HG02678 (cell line): Measurements from ENCODE around the gene PSMD1.

ENCODE experiments used
- ATAC-seq: cut with Tn5 transposase; IDR thresholded peaks from one replicate; pipeline ENCODE4 v1.9.1; 2021; ENCODE audit warnings: mild to moderate bottlenecking, moderate library complexity; ENCODE audit not compliant: unreplicated experiment

The PSMD1 gene

DNA sequence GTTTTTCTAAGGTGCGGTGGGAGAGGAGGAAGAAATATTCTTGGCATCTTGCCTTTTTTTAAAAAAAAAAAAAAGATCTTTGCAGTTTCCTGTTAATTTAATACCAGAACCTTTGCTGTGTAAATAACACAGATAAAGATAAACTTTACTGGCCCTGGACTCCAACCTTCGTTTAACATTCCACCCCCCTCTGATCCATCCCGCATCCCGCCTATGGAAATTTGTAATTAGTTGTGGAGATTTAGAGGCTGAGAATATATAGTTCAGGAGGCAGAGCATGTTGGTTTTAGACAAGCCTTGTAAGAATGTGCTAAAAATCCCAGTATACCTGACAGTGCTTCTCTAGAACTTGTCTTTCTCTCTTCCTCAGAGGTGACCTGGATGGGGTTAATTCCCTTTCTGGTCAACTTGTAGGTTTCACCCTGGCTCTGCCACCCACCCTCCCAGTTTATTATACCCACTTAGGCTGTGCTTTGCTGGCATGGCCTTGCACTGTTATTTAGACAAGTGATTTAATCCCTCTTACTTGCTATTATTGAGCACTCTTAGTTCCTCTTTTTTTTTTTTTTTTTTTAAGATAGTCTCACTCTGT is 22.3 kb upstream of the PSMD1 start:
- ATAC-seq: no peak

DNA sequence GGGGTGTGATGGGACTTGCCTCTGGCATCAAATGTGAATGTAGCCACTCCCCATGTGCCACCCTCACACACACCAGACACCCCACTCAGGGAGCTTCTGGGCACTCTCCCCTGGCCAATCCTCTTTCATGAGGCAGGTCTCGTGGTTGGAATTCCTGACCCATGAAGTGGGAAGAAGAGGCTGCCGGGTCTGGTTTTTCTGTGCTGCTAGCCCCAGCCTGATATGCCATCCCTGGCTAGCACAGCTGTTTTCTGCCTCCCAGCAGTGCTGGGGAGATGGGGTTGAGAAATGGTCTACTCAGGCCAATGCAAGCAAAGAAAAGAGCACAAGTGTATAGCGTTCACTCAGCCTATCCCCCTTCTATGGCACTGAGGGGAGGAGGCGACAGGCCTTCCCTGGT is 20.5 kb upstream of the PSMD1 start:
- ATAC-seq: no peak

DNA sequence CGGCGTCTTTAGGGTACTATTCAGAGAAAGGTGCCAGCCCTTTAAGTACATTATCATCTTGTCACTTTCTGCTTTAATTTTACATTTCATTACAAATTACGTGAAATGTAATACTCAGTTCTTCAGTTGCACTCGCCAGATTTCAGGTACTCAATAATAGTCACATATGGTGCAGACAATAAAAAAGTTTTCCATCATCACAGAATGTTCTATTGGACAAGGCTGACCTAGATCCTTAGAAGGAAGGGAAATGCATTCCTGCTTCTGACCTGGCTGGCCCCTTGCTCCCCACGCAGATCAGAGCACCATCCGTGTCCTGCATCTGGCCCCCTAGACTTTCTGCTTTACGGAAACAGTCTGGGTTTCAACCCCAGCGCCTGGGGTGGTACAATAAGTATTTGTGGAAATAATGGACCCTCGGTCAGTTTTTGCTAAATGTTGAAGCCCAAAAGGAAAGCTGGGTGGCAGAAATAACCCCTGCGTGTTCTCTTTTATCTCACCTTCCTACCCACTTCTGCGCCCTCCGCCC is 20.0 kb upstream of the PSMD1 start:
- ATAC-seq: no peak

DNA sequence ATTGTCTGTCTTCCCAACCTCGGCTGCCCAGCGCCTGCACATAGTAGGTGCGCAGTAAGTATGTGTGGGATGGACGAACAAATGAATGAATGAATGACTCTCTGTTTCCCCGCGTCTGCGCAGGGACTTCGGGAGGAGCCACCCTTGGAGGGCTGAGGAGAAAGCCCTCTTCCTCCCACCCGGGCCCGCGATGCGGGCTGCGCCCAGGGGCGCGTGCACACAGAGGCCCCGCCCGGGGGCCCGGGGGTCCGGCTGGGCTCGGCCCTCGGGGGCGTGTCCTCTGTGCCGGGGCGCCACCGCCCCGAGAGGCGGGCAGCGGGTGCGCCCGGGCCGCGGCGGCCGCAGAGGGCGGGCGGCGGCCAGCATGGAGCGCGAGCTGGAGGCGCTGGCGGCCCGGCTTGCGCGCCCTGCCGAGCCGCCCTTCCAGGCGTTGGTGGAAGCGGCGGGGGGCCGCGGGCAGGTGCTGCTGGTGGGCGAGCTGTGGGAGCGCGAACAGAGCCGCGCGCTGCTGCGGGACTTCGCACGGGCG is 19.4 kb upstream of the PSMD1 start, which contains the start of gene C2orf72:
C2orf72 (plus strand) TSS at position 322 of the 529 bp plus-strand sequence; CDS start at position 365, 43 bp downstream.
- ATAC-seq: no peak

DNA sequence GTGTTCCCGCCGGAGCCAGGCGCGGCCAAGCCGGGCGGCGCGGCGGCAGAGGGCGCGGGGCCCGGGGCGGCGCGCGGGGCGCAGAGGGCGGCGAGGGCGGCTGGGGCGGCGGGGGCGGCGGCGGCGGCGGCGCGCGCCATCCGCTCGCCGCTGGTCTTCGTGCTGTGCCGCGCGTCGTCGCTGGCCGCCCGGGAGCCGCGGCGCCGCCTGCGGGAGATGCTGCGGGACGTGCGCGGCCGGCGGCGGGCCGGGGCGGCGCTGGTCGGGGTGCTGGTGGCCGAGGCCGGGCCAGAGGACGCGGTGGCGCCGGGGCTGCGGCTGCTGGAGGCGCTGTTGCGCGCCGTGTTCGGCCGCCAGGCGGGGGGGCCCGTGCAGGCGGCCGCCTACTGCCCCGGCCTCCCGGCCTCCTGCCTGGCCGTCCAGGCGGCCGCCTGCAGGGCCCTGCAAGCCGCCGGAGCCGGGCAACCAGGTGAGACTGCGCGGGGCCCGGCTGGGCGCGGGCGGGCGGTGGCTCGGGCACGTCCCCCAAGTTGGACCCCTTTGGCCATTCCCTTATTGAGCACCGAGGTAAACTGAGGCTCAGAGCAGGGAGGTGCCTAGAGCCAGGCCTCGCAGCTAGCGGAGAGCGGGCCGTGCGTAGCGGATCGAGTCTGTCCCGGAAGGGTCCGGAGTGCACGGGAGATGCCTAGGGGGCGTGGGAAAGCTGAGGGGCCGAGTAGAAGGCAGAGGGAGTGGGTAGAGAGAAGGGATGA is 18.8 kb upstream of the PSMD1 start:
- no peak for ATAC-seq

DNA sequence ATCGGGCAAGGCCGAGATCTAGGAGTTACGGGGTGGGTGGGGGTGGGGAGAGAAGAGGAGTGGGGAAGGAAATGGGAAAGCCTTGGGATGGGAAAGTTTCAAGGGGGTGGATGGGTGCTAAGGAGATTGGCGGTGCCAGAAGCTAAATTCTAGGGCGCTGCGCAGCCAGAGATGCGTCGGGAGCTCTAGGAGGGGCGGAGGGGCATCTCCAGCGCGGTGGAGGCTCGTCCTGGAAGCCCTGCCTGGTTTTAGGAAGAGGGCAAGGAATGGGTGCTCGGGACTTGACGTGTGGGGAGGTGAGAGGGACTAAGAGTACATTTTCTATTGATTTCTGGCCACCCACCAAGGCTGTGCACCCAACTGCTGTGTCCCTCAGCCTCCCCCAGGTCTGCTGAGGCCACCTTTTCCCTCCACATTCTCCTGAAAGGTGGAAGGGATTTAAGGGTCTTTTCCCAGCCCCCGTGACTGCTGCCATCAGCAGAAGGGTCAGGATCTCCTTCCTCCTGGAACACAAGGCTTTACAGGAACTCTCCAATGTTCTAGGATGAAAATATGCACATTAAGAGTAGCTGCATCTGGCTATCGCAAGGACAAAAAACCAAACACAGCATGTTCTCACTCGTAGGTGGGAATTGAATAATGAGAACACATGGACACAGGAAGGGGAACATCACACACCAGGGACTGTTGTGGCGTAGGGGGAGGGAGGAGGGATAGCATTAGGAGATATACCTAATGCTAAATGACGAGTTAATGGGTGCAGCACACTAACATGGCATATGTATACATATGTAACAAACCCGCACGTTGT is 18.0 kb upstream of the PSMD1 start:
- ATAC-seq: no peak

DNA sequence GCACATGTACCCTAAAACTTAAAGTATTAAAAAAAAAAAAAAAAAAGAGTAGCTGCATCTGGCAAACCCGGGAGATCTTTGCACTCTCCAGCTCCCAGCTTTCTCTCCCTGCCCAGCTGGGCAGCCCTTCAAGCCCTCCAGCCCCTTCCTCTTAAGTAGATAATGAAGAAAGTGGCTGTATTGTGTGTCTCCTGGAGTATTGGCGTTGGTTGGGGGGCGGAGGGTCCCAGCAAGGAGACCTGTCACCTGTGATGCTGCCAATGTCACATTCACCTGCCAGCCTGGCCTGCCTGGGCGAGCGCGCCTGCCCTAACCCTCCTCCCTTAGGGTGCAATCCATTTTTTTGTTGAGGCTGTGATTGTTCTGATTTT is 17.4 kb upstream of the PSMD1 start:
- no peak for ATAC-seq

DNA sequence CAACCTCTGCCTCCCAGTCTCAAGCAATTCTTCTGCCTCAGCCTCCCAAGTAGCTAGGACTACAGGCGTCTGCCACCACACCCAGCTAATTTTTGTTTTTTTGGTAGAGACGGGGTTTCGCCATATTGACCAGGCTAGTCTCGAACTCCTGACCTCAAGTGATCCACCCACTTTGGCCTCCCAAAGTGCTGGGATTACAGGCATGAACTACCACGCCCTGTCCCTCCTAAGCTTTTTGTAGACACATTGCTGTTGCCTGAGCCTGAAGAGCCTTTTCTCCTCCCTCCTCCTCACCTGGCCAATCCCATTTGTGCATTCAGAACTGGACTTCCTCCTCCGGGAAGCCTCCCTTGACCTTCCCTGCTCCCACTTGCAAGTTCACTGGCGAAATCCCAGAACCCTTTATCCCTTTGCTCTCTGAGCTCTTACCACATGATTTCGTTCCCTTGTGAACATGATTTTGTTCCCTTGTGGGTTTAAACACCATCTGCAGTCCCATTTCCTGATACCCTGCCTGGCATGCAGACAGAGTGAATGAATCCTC is 16.8 kb upstream of the PSMD1 start:
- ATAC-seq: no peak

DNA sequence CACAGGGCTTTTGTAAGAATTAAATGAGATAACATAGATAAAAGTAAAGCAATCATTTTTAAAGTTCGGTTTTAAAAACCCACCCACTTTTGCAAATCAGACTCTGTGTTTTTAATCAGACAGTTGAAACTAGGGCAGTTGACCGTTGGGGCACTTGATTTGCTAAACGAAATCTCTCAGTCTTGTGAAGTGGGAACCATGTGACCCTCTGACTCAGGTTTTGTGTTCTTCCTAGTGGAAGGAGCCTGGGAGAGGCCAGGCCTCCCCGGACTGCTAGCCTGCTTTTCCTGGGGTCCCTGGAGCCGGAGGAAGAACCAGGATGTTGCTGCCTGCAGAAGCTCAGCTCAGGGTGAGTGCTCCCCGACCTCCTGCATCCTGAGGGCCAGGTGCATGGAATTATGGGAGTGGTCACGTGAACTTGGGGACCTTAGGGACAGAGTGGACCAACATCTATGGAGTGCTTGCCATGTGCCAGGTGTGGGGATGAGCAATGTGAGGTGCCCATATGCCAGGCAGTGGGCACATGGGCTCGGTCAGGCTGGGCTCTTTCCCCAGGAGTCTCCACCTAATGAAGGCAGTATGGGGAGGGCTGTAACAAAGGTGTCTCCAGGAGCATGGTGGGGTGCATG is 15.5 kb upstream of the PSMD1 start:
- no peak for ATAC-seq

DNA sequence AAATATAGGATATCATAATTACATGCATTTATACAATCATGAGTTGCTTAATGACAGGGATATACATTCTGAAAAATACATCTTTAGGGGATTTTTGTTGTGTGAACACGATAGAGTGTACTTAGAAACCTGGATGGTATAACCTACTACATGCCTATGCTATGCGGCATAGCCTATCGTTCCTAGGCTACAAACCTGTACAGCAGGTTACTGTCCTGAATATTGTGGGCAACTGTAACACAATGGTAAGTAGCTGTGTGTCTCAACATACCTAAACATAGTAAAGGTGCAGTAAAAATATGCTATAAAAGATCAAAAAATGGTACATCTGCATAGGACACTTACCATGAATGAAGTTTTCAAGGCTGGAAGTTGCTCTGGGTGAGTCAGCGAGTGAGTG is 12.9 kb upstream of the PSMD1 start:
- ATAC-seq: no peak

DNA sequence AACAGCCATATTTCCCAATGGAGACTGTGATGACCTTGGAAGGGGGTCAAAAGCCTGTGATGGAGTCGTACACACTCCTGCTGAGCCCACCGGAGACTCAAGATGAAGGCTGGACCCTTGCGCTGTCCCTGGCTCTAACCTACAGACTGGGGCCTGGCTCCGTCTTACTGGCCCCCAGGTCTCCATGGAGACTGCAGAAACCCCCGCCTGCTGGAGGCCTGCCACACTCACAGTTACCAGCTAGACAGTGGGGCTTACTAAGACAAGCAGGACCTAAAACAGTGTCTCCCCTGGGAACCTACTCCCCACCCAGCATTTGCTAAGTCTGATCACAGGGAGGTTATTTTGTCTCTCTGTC is 9.8 kb upstream of the PSMD1 start:
- no peak for ATAC-seq

DNA sequence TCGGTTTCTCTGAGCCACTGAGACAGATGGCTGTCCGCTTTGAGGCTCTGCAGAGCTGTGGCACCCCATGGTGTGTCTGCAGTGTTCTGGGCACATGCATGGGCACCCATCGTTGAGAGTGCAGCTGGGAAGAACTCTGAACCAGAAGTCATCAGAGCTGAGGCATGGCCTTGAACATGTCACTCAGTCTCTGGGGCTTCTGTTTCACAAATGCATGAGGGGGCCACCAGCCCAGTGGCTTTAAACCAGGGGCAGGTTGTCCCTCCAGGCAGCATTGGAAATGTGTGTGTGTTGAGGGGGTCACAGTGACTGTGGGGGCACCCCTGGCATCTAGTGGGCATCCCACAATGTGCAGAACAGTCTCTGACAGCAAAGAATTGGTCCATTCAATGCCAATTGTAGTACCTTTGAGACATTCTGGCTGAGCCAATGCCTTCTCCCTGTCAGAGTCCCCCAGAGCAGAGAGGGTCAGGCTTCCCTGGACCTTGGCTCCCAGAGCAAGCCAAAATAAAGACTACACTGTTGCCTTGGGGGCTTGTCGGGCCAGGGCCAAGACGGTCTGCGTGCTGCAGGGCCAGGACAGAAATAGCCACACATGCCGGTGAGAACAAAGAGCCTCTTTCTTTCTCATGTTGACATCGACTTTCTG is 9.3 kb upstream of the PSMD1 start:
- ATAC-seq: no peak

DNA sequence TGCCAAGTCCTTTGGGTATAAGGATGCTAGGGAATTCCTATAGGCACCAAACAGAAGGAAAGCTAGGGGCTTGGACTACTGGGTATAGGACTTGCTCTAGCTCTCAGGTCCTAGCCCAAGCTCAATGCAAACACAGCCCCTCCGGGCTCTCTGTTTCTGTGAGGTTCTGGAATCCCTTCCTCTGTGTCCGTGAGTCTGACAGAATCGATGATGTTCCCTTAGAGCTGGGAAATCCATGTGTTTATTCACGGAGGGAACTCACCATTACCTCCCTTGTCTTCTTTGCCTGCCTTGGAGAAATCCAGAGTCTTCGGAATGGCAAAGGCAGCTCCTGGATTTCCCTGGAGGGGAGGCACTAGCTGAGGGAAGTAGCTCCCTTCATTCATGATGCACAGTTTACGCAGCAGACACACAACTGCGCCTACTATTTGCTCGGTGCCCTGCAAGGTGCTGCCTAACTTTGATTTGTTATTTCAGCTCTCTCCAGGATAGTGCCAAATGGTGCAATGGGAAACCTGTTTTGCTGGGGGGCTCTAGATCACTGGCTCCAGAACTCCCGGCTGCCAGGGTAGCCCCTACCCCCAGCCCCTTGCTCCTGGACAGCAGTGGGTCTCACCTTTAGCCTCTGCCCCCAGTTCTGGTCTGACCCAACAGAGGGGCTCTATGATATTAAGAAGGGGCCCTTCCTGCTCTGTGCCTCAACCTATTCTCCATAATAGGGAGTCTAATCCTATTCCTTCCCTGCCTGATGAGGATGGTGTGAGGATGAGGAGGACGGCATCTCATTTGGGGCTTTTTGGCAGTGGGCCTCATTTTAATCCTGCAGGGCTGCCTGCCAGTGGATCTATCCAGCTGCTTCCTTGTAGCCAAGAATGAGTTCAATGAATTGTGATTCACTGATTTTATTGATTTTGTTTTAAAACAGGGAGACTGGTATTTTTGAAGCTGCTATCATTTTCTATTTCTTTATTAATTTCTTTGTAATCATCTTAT is 8.4 kb upstream of the PSMD1 start:
- no peak for ATAC-seq

DNA sequence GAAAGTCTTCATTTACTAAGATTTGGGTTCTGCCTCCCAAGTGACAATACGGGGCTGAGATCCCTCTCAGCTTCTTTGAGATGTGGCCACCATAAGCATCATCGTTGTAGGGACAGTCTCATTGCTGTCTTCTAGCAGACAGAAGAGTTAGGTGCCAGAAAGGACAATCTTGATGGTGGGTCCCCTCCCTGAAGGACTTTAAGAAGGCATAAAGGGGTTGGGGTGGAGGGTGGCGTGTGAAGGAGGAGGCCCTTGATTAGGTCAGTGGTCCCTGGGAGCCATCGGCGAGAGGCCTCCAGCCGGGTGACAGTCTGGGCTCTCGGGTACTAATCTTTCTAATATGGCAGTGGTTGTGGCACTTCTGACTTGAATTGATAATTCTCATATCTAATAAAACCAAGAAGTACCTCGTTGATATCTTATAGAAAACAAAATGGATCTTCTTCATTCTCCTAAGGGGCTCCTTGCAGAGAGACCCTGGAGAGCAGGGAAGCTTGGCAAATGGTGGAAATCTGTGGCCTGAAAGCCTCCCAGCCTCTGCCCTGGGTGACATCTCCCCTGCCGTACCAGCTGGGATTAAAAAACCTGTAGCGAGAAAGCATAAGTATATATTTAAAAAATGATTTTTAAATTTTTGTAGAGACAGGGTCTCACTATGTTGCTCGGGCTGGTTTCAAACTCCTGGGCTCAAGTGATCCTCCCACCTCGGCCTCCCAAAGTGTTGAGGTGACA is 7.2 kb upstream of the PSMD1 start:
- ATAC-seq: no peak

DNA sequence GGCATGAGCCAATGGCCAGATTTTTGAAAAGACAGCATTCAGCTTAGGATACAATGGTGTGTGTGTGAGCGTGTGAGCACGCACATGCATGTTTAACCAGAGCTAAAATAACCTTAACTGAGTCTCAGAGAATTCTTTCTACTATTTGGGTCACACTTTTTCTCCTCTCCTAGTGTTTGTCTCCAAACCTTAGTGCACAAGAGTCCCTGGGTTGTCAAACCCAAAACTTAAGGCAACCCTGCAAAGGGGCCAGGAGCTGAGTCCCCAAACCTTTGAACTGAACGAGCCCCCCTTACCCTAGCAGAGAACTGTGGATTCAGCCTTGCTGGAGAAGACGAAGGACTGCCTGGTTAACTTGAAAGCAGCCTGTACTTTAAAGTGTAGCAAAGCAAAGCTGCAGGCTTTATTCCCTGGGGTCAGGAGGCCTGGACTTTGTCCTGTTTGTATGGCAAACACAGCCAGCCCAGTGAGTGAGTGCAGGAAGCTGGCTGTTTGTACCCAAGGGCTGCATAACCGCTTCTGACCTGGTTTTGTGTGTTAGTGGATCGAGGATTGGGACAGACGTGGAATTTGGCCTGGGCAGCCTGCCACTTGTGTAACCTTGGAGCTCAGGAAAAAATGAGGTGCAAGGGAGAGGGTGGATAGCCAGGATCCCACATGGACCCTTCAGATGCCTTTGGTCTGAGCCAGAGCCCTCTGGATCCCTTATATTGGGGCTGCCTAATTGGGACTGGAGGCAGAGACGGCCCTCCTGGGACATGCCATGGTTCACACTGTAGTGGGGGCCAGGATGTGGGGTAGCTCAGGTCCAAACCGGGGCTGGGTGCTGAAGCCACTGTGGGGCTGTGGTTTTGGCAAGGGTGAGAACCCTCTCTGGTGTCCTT is 6.4 kb upstream of the PSMD1 start:
- ATAC-seq: no peak

DNA sequence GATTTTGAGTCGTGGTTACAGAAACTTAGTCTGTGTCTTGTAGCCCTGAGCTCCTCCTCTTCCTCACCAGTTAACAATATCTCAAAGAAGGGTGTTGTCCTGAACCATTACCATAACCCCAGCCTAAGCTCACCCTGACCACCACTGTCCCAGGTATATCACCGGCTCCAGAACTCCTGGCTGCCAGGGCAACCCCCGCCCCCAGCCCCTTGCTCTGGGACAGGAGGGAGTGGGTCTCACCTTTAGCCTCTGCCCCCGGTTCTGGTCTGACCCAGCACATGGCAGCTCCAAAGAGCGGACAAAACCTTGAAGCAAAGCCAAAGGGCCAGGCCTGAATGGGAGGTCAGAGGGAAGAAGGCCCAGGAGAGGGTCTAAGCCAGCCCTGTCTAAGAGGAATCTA is 5.6 kb upstream of the PSMD1 start:
- ATAC-seq: no peak
